Smooth muscle cell of the brain vasculature (primary cell): ENCODE data around the gene C4B.
"Not testable (repeated sequence)": the region's sequence is repeated elsewhere in the genome, so short reads cannot be mapped to it uniquely, and the experiment has no call there.

Experiments
- DNase-seq: peaks from one replicate; pipeline ENCODE4 v3.0.0-alpha.2; 2012; ENCODE audit warnings: low read depth, low spot score

The C4B gene

GRCh38 chr6:32014547-32014946 lies at the start of gene C4B:
Gene C4B (plus strand): TSS chr6:32014795. CDS start chr6:32014846, 51 bp downstream.
- not testable (repeated sequence) for DNase-seq

GRCh38 chr6:31965700-31966099 lies 48.9 kb upstream of the C4B start:
- no peak for DNase-seq

GRCh38 chr6:31966506-31966905 lies 48.1 kb upstream of the C4B start:
- no peak for DNase-seq

- no peak for DNase-seq
Measured at GRCh38 chr6:31966997-31967925, 47.3 kb upstream of the C4B start.

- no peak for DNase-seq
Measured at GRCh38 chr6:31967926-31968320, 46.7 kb upstream of the C4B start.

GRCh38 chr6:31968326-31968725 lies 46.3 kb upstream of the C4B start:
- DNase-seq, result no peak

GRCh38 chr6:31968791-31969711 lies 45.5 kb upstream of the C4B start:
- no peak for DNase-seq

- no peak for DNase-seq
Measured at GRCh38 chr6:31969712-31970603, 44.6 kb upstream of the C4B start.

- no peak for DNase-seq
Measured at GRCh38 chr6:31970604-31971271, 43.9 kb upstream of the C4B start.

- DNase-seq, result no peak
Measured at GRCh38 chr6:31971279-31971992, 43.2 kb upstream of the C4B start.

GRCh38 chr6:31971993-31972708 lies 42.4 kb upstream of the C4B start, which contains the start of gene DXO:
Gene DXO (minus strand): TSS chr6:31972138. CDS start chr6:31971675, 463 bp downstream.
- peak; percentile 97 for DNase-seq

GRCh38 chr6:31972709-31973350 lies 41.8 kb upstream of the C4B start:
- DNase-seq, result no peak

GRCh38 chr6:31976065-31976464 lies 38.5 kb upstream of the C4B start:
- DNase-seq, result not testable (repeated sequence)

GRCh38 chr6:31977816-31978431 lies 36.7 kb upstream of the C4B start:
- no peak for DNase-seq

- DNase-seq, result no peak
Measured at GRCh38 chr6:31978831-31979230, 35.8 kb upstream of the C4B start.

- DNase-seq, result no peak
Measured at GRCh38 chr6:31979238-31979898, 35.2 kb upstream of the C4B start.

- DNase-seq, result not testable (repeated sequence)
Measured at GRCh38 chr6:31980195-31980876, 34.3 kb upstream of the C4B start.
